ENCODE data around the gene CCDC148. TPM values are rescaled to one million over a fixed set of nuclear protein-coding genes. Genes with fewer than 3 reads are reported as not detected.

The CCDC148 gene
- total RNA-seq, 1 donor from 2014 or later: 0.36 TPM

DNA sequence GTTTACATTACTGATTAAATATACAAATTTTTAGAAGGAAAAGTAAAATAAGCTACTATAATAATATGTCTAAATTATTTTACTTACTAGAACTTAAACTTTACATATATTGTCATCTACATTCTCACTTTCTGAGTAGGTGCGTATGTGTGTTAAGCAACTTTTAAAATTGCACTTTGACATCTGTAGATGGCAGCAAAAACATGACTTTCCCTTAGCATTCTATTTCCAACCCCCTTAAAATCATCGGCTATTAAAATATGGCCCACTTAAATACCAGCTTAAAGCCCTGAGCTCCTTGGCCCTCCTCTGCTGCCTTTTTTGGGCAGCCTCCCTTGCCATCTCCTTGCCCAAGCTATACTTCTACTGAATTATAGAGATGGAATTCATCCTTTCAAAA, 276.9 kb downstream of the CCDC148 start:
- DNase-seq (ENCODE audit: low spot score): no peak
- H3K4me3 Mint-ChIP-seq: no peak overlapping the region
- no peaks in the 10 kb centered on the region for H3K4me1 Mint-ChIP-seq (ENCODE audit: low read depth)
- no peaks in the 10 kb centered on the region for H3K9me3 Mint-ChIP-seq
- no peak overlapping the region for H3K27ac Mint-ChIP-seq
- no peaks in the 10 kb centered on the region for H3K36me3 Mint-ChIP-seq (ENCODE audit: low read depth)
- H3K27me3 Mint-ChIP-seq (ENCODE audit: insufficient read depth): peaks cover 38% of the 10 kb centered on the region
- intact Hi-C loops (cut with micrococcal nuclease): loop anchor here (1.0 kb wide), 1 partner anchor 575 kb away; no protein-coding TSS in a partner anchor

DNA sequence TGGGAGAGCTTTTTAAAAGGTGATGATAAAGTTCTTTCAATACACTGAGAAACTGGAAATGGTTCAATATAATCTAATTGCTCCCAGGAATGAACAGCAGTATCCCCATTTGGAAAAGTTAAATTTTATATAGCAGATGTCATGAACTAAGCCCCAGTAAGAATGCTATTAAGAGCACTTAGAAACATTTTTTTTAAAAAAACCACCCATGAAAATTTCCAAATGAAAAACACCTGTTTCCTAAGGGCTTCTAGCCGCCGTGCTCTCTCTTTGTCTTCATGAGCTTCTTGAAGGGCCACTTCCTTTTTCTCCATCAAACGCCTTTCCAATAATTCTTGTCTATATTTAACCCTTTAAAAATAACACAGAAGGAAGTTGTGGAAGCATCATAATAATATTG, 277.9 kb downstream of the CCDC148 start:
- no peaks in the 10 kb centered on the region for H3K9me3 Mint-ChIP-seq
- peaks cover 35% of the 10 kb centered on the region for H3K27me3 Mint-ChIP-seq (ENCODE audit: insufficient read depth)
- no peak for DNase-seq (ENCODE audit: low spot score)
- no peaks in the 10 kb centered on the region for H3K36me3 Mint-ChIP-seq (ENCODE audit: low read depth)
- H3K27ac Mint-ChIP-seq: no peak overlapping the region
- intact Hi-C loops (cut with micrococcal nuclease): loop anchor here (1.0 kb wide), 1 partner anchor 576 kb away; no protein-coding TSS in a partner anchor
- H3K4me3 Mint-ChIP-seq: no peak overlapping the region
- no peaks in the 10 kb centered on the region for H3K4me1 Mint-ChIP-seq (ENCODE audit: low read depth)

DNA sequence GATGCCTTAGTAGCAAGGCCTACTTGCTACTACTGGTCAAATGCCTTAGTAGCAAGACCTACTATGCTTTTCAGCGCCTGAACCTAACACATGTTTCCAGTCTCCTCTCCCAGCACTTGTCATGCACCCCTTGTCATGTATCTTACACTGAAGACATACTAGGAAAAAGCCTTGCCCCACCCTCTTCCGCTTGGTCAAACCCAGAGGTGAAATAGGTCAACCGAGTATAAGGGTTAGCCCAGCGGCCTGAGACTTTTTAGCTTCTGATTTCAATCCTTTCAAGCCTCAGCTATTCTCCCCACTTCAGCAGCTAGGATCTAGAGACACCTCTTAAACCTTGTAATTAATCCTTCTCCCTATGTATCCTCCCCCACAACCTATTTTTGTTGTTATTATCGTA, 281.6 kb downstream of the CCDC148 start:
- Mint-ChIP-seq H3K4me1 (ENCODE audit: low read depth) (no peaks in the 10 kb centered on the region), H3K4me3 (no peak overlapping the region), H3K9me3 (no peaks in the 10 kb centered on the region), H3K27me3 (ENCODE audit: insufficient read depth) (peaks cover 17% of the 10 kb centered on the region), H3K27ac (no peak overlapping the region), H3K36me3 (ENCODE audit: low read depth) (no peaks in the 10 kb centered on the region)
- intact Hi-C loops (cut with micrococcal nuclease): no loop called here
- no peak for DNase-seq (ENCODE audit: low spot score)

DNA sequence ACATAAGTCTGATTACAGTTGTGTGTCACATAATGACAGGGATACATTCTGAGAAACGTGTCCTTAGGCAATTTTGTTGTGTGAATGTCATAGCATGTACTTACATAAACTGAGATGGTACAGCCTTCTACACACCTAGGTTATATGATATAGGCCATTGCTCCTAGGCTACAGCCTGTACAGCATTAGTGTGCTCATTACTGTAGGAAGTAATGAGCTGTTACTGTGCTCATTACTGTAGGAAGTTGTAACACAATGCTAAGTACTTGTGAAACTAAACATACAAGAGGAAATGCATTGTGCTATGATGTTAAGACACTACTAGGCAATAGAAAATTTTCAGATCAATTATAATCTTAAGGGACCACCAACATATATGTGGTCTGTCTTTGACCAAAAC, 282.1 kb downstream of the CCDC148 start:
- Mint-ChIP-seq H3K4me1 (ENCODE audit: low read depth) (no peaks in the 10 kb centered on the region), H3K27me3 (ENCODE audit: insufficient read depth) (peaks cover 13% of the 10 kb centered on the region), H3K36me3 (ENCODE audit: low read depth) (no peaks in the 10 kb centered on the region), H3K27ac (no peak overlapping the region), H3K4me3 (no peak overlapping the region), H3K9me3 (no peaks in the 10 kb centered on the region)
- DNase-seq (ENCODE audit: low spot score): no peak
- intact Hi-C loops (cut with micrococcal nuclease): no loop called here

DNA sequence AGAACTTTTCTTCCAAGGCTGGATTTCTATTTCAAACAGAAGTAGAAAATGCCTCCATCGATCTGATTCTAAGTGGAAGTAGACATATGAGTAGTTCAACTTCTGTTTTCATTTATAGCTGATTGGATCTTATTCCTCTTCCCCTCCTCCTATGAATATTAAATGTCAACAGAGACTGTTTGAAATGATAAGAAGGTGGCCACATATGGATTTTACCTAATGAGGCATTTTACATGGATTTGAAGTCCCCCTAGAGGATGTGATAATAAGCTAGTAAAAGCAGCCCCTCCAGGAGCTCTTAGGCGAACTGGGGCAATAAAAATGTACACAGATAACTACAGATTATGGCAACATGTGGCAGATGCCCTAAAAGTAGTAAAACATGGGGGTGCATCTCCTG, 283.8 kb downstream of the CCDC148 start:
- Mint-ChIP-seq H3K36me3 (ENCODE audit: low read depth) (no peaks in the 10 kb centered on the region), H3K4me1 (ENCODE audit: low read depth) (no peaks in the 10 kb centered on the region), H3K27me3 (ENCODE audit: insufficient read depth) (peaks cover 13% of the 10 kb centered on the region), H3K9me3 (no peaks in the 10 kb centered on the region), H3K4me3 (no peak overlapping the region), H3K27ac (no peak overlapping the region)
- intact Hi-C loops (cut with micrococcal nuclease): no loop called here
- no peak for DNase-seq (ENCODE audit: low spot score)

DNA sequence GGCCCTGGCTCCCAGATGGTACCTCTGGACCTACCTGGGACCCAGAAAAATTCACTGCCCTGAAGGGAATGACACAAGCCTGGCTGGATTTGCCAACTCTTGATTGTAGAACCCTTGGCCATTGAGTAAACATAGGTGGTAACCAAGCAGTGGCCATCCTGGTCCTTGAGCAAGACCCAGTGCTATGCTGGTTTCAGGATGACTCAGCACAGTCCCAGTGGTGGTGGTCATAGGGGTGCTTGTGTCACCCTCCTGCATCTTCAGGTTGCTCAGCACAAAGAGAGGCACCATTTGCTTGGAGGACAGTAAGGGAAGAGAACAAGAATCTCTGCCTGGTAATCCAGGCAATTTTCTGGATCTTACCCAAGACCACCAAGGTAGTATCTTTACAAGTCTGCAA, 302.0 kb downstream of the CCDC148 start:
- no peaks in the 10 kb centered on the region for H3K9me3 Mint-ChIP-seq
- peaks cover 2% of the 10 kb centered on the region for H3K27me3 Mint-ChIP-seq (ENCODE audit: insufficient read depth)
- no peaks in the 10 kb centered on the region for H3K36me3 Mint-ChIP-seq (ENCODE audit: low read depth)
- no peaks in the 10 kb centered on the region for H3K4me1 Mint-ChIP-seq (ENCODE audit: low read depth)
- intact Hi-C loops (cut with micrococcal nuclease): no loop called here
- H3K4me3 Mint-ChIP-seq: no peak overlapping the region
- no peak for DNase-seq (ENCODE audit: low spot score)
- H3K27ac Mint-ChIP-seq: no peak overlapping the region

DNA sequence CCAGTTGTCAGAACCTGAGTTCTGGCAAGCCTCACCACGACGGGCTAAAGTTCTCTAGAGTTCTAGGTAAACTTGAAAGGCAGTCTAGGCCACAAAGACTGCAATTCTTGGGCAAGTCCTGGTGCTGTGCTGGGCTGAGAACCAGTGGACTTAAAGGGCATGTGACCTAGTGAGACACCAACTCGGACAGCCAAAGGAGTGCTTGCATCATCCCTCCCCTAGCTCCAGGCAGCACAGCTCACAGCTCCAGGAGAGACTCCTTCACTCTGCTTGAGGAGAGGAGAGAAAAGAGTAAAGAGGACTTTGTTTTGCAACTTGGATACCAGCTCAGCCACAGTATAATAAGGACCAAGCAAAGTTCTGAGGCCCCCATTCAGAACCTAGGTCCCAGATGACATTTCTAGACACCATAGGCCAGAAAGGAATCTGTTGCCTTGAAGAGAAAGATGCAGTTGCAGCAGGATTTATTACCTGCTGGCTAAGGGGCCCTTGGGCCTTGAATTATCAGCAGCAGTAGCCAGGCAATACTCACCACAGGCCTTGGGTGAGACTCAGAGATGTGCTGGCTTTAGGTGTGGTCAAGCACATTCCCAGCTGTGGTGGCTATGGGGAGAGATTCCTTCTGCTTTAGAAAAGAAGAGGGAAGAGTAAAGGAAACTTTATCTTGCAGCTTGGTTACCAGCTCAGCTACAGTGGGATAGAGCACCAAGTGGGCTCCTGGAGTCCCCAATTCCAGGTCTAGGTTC, 303.1 kb downstream of the CCDC148 start:
- Mint-ChIP-seq H3K36me3 (ENCODE audit: low read depth) (no peaks in the 10 kb centered on the region), H3K27me3 (ENCODE audit: insufficient read depth) (peaks cover 2% of the 10 kb centered on the region), H3K9me3 (no peaks in the 10 kb centered on the region), H3K4me3 (no peak overlapping the region), H3K4me1 (ENCODE audit: low read depth) (no peaks in the 10 kb centered on the region), H3K27ac (no peak overlapping the region)
- DNase-seq (ENCODE audit: low spot score): no peak
- intact Hi-C loops (cut with micrococcal nuclease): no loop called here

DNA sequence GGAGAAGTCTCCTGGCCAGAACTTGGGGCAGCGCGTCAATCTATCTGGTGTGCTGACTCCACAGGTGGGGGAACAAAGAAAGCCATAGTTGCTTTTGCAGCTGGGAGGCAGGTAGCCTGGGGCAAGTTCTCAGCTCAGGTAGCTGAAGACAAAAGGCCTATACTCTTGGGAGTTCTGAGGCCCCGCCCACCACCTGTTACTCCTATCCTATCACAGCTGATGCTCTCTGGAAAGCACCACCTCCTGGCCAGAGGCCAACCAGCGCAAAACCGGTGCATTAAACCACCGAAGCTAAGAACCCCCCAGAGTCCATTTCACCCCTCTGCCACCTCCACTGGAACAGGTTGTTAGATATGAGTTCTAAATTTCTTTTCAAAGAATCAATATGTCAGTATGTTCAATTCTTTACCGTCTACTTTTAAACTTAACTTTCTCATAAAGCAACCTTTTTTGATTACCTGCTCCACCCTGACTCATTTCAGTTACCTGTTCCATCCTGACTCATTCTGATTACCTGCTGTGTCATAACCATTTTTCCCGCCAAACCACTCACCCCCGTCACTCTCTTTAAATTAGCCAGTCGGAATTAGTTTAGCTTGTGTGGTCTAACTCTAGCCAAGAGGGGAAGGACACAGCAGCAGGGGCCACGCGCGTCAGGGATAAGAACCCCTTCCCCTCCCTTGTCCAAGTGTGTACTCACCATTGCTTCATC, 311.5 kb downstream of the CCDC148 start:
- H3K27me3 Mint-ChIP-seq (ENCODE audit: insufficient read depth): peaks cover 11% of the 10 kb centered on the region
- H3K4me3 Mint-ChIP-seq: no peak overlapping the region
- intact Hi-C loops (cut with micrococcal nuclease): no loop called here
- no peaks in the 10 kb centered on the region for H3K4me1 Mint-ChIP-seq (ENCODE audit: low read depth)
- H3K27ac Mint-ChIP-seq: no peak overlapping the region
- no peak for DNase-seq (ENCODE audit: low spot score)
- H3K36me3 Mint-ChIP-seq (ENCODE audit: low read depth): no peaks in the 10 kb centered on the region
- H3K9me3 Mint-ChIP-seq: no peaks in the 10 kb centered on the region

DNA sequence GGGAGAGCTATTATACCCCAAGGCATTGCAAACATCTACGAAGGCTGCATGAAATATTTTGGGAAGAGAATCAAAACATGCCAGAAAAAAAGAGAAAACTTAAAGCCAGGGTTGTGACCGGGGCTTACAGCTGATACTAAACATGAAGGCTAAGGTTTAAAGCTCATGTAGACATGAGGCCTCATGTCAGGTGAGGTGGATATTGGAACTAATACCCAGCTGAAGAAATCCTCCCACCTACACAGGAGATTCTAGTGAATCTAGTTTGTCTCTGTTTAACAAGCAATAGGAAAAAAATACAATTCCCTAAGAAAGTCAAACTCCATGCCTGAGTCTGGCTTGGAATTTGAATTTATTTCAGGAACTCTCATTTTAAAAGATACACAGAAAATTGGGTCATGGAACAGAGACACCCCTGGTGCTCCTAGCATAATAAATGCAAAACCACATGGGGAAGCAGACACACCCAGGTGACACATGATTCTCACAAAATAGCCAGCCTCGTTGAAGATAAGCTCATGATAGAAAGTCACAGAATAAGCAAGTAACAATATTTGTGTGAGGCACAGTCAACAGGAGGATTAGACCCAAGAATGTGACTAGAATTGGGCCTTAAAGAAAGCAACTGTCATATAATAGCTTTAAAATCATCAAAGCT, 312.7 kb downstream of the CCDC148 start:
- DNase-seq (ENCODE audit: low spot score): no peak
- no peaks in the 10 kb centered on the region for H3K9me3 Mint-ChIP-seq
- intact Hi-C loops (cut with micrococcal nuclease): no loop called here
- no peak overlapping the region for H3K27ac Mint-ChIP-seq
- peaks cover 14% of the 10 kb centered on the region for H3K27me3 Mint-ChIP-seq (ENCODE audit: insufficient read depth)
- no peaks in the 10 kb centered on the region for H3K4me1 Mint-ChIP-seq (ENCODE audit: low read depth)
- H3K4me3 Mint-ChIP-seq: no peak overlapping the region
- H3K36me3 Mint-ChIP-seq (ENCODE audit: low read depth): no peaks in the 10 kb centered on the region

DNA sequence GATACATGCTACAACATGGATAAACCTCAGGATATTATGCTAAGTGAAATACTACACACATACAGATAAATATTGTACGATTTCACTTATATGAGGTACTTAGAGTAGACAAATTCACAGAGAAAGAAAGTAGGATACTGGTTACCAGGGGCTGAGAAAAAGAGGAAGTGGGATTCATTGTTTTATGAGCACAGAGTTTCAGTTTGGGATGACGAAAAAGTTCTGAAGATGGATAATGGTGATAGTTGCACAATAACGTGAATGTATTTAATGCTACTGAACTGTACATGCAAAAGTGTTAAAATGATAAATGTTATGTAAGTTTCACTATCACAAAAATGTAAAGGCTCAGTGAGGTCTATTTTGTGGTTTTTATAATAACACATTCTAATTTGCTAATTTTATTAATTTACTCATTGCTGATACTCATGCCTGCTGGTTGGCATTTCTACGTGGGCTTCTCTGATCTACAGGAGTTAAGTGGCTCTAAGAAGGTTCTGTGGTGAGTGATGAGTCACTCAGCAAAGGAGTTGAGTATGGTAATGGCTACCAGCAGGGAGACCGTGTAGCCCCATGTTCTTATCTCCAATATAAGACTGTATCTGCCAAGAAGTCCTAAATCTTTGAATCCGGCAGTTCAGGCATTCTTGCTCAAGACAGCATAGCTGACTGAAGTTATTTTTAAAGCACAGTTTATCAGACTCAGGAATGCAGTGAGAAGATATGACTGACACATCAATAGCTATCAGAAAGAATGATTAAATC, 313.8 kb downstream of the CCDC148 start:
- Mint-ChIP-seq H3K4me3 (no peak overlapping the region), H3K9me3 (no peaks in the 10 kb centered on the region)

DNA sequence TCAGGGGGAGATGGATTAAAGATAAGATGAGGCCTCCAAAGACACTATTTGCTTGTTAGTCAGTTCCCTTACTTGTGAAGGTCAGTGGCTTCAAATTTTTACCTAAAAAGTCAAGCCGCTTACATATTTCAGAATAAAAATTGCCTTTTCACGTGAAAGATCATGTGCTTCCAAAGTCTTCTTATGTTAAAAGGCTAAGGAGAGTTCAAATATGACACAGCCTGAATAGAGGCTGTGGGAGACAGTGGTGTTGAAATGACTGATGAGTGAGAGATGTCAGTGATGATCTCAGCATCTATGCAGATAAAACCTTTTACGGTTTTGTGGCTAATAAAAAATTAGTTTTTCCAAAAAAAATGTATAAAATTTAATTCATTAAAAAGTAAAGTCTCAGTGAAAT, 314.4 kb downstream of the CCDC148 start:
- H3K27ac Mint-ChIP-seq: no peak overlapping the region
- no peaks in the 10 kb centered on the region for H3K36me3 Mint-ChIP-seq (ENCODE audit: low read depth)
- no peak overlapping the region for H3K4me3 Mint-ChIP-seq
- intact Hi-C loops (cut with micrococcal nuclease): no loop called here
- no peak for DNase-seq (ENCODE audit: low spot score)
- H3K9me3 Mint-ChIP-seq: no peaks in the 10 kb centered on the region
- H3K4me1 Mint-ChIP-seq (ENCODE audit: low read depth): no peaks in the 10 kb centered on the region
- peaks cover 10% of the 10 kb centered on the region for H3K27me3 Mint-ChIP-seq (ENCODE audit: insufficient read depth)

More for the DNA sequence above, 313.8 kb downstream of the CCDC148 start:
- intact Hi-C loops (cut with micrococcal nuclease): no loop called here
- H3K4me1 Mint-ChIP-seq (ENCODE audit: low read depth): no peaks in the 10 kb centered on the region
- peaks cover 13% of the 10 kb centered on the region for H3K27me3 Mint-ChIP-seq (ENCODE audit: insufficient read depth)
- H3K27ac Mint-ChIP-seq: no peak overlapping the region
- no peaks in the 10 kb centered on the region for H3K36me3 Mint-ChIP-seq (ENCODE audit: low read depth)
- DNase-seq (ENCODE audit: low spot score): no peak

DNA sequence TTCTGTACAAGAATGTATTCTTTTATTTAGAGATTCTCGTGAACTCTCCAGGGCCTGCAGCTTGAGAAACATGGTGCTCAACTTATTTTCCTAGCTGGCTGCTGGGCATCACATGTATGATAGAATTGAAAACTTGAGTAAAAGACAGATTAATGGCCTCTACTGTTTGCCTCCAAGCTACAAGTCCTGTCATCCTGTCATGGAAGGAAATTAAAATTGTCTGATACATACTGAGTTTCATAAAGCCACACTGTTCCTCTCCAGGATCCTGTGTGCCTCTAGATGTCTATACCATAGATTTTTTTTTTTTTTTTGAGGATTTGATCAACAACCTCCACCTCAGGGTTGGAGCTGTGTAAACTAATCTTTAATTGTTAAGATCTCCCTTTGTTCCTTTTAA, 316.4 kb downstream of the CCDC148 start:
- Mint-ChIP-seq H3K36me3 (ENCODE audit: low read depth) (no peaks in the 10 kb centered on the region), H3K4me1 (ENCODE audit: low read depth) (no peaks in the 10 kb centered on the region), H3K9me3 (no peaks in the 10 kb centered on the region), H3K27me3 (ENCODE audit: insufficient read depth) (peaks cover 10% of the 10 kb centered on the region), H3K27ac (no peak overlapping the region), H3K4me3 (no peak overlapping the region)
- intact Hi-C loops (cut with micrococcal nuclease): no loop called here
- DNase-seq (ENCODE audit: low spot score): no peak

Data from activated T-helper 1 cell treated with anti-CD3 and anti-CD28 coated beads, Interleukin-12 subunit alpha, Interleukin-12 subunit beta, Interleukin-2, Interleukin-4 antibody, amounts not matched to agents 30 ng/mL and 10 ng/mL and 1 ng/mL, durations not matched to agents 14 hours and 24 hours and 36 hours (primary cell).